H1 (cell line): ENCODE data around the gene PTCSC3. TPM values are rescaled to one million over a fixed set of nuclear protein-coding genes. Genes with fewer than 3 reads are reported as not detected.

Experiments used
- CTCF ChIA-PET: fragments of 300-600 bp; sonication (Branson Sonifier 250); formaldehyde crosslinking; loops from one replicate; lab custom pipeline; 2021; ENCODE audit not compliant: partially characterized antibody; lab: Charles Lee
- POLR2A ChIA-PET: fragments of 300-600 bp; sonication (Branson Sonifier 250); formaldehyde crosslinking; loops from one replicate; lab custom pipeline; 2021; ENCODE audit warnings: inconsistent platforms; ENCODE audit not compliant: partially characterized antibody; lab: Charles Lee
- DNase-seq, 2 experiments: peaks; one replicate each; pipeline versions ENCODE4 v3.0.0 to v3.0.0-alpha.2; 2010 to 2022; ENCODE audit warnings: low spot score in 2 of 2, low read depth in 1 of 2, mixed read lengths in 1 of 2
- FAIRE-seq: peaks from 2 replicates; lab custom pipeline; 2011; peaks lifted over from hg19 to GRCh38; lab: Jason Lieb, UNC
- H2AFZ ChIP-seq: 2 replicates; pipeline ENCODE4 v1.8.1; 2012; ENCODE audit warnings: low read length, inconsistent platforms
- H2AK5ac ChIP-seq: 2 replicates; pipeline ENCODE4 v1.6.1; 2013; ENCODE audit warnings: low read depth, low read length
- H2BK120ac ChIP-seq: replicated peaks from 2 replicates; pipeline ENCODE3; 2013; ENCODE audit warnings: low read depth, low read length, inconsistent platforms
- H2BK12ac ChIP-seq: 2 replicates; pipeline ENCODE4 v1.6.1; 2013; ENCODE audit warnings: low read depth, low read length
- H2BK15ac ChIP-seq: 2 replicates; pipeline ENCODE4 v1.6.1; 2013; ENCODE audit warnings: low read length
- H2BK20ac ChIP-seq: 2 replicates; pipeline ENCODE4 v1.6.1; 2013; ENCODE audit warnings: low read length
- H2BK5ac ChIP-seq: 2 replicates; pipeline ENCODE4 v1.6.1; 2013; ENCODE audit warnings: low read depth, low read length
- H3K14ac ChIP-seq: 2 replicates; pipeline ENCODE4 v1.6.1; 2013; ENCODE audit warnings: inconsistent platforms; ENCODE audit not compliant: insufficient read length
- H3K18ac ChIP-seq: 2 replicates; pipeline ENCODE4 v1.6.1; 2013; ENCODE audit warnings: low read length; ENCODE audit errors: extremely low read depth
- H3K23ac ChIP-seq: 2 replicates; pipeline ENCODE4 v1.6.1; 2013; ENCODE audit warnings: inconsistent platforms; ENCODE audit not compliant: insufficient read length
- H3K23me2 ChIP-seq: 2 replicates; pipeline ENCODE4 v1.6.1; 2013; ENCODE audit warnings: low read depth, low read length
- H3K27ac ChIP-seq: 2 replicates; pipeline ENCODE4 v1.6.1; 2011; ENCODE audit warnings: low read depth, low read length, inconsistent platforms
- H3K27me3 ChIP-seq, 4 experiments: replicated peaks in 1 of 4; 1 replicate in 1 of 4; 2 replicates in 3 of 4; pipeline versions ENCODE4 v1.6.1 to v1.8.1; 2011 to 2013; ENCODE audit warnings: low read length in 3 of 4, mild to moderate bottlenecking in 3 of 4, inconsistent platforms in 2 of 4, mixed read lengths in 2 of 4, moderate library complexity in 1 of 4; ENCODE audit not compliant: control insufficient read depth in 3 of 4, insufficient read depth in 3 of 4; ENCODE audit errors: extremely low read depth in 1 of 4
- H3K36me3 ChIP-seq, 4 experiments: 2 replicates each; pipeline versions ENCODE4 v1.6.1 to v1.8.1; 2011 to 2013; ENCODE audit warnings: mild to moderate bottlenecking in 4 of 4, low read length in 3 of 4, moderate library complexity in 2 of 4, control low read depth in 1 of 4, inconsistent platforms in 1 of 4; ENCODE audit not compliant: insufficient read depth in 4 of 4, control insufficient read depth in 2 of 4
- H3K4ac ChIP-seq: replicated peaks from 2 replicates; pipeline ENCODE3; 2013; ENCODE audit warnings: low read length, low read depth, mixed read lengths, inconsistent platforms; ENCODE audit not compliant: insufficient read length
- H3K4me1 ChIP-seq, 4 experiments: replicated peaks in 1 of 4; 1 replicate in 1 of 4; 2 replicates in 3 of 4; pipeline versions ENCODE4 v1.6.1 to v1.8.1; 2011 to 2013; ENCODE audit warnings: low read length in 3 of 4, inconsistent platforms in 2 of 4, mixed read lengths in 1 of 4; ENCODE audit not compliant: insufficient read depth in 4 of 4, control insufficient read depth in 3 of 4
- H3K4me2 ChIP-seq, 2 experiments: 2 replicates each; pipeline versions ENCODE4 v1.6.1 to v1.8.1; 2011 to 2013; ENCODE audit warnings: low read depth in 2 of 2, low read length in 2 of 2, control low read depth in 1 of 2, inconsistent platforms in 1 of 2, mild to moderate bottlenecking in 1 of 2; ENCODE audit not compliant: insufficient read depth in 1 of 2
- H3K4me3 ChIP-seq, 4 experiments: fragments of 200-600, 300-600 bp in 1 of 4; sonication (generic), shearing (Covaris generic), sonication (Bioruptor Twin) in 1 of 4; 2 replicates each; pipeline versions ENCODE4 v1.5.1 to v1.8.1; 2011 to 2016; ENCODE audit warnings: low read length in 4 of 4, low read depth in 3 of 4, control low read depth in 2 of 4, inconsistent platforms in 2 of 4, mild to moderate bottlenecking in 2 of 4, mixed read lengths in 1 of 4, moderate library complexity in 1 of 4; ENCODE audit not compliant: insufficient read depth in 2 of 4; ENCODE audit errors: extremely low read depth in 1 of 4
- H3K56ac ChIP-seq: replicated peaks from 2 replicates; pipeline ENCODE3; 2013; ENCODE audit warnings: low read depth, mild to moderate bottlenecking, mixed read lengths, low read length, inconsistent platforms; ENCODE audit not compliant: insufficient read length
- H3K79me1 ChIP-seq: 2 replicates; pipeline ENCODE4 v1.6.1; 2013; ENCODE audit warnings: low read depth, low read length, control low read depth
- H3K79me2 ChIP-seq, 2 experiments: 2 replicates each; pipeline versions ENCODE4 v1.6.1 to v1.8.1; 2012 to 2013; ENCODE audit warnings: low read length in 2 of 2, mild to moderate bottlenecking in 2 of 2, inconsistent platforms in 1 of 2; ENCODE audit not compliant: insufficient read depth in 2 of 2, control insufficient read depth in 1 of 2
- H3K9ac ChIP-seq, 4 experiments: replicated peaks in 1 of 4; 1 replicate in 1 of 4; 2 replicates in 3 of 4; pipeline versions ENCODE4 v1.6.1 to v1.8.1; 2011 to 2013; ENCODE audit warnings: low read depth in 3 of 4, low read length in 3 of 4, control low read depth in 2 of 4, mild to moderate bottlenecking in 2 of 4, moderate library complexity in 2 of 4, inconsistent platforms in 1 of 4; ENCODE audit errors: extremely low read depth in 1 of 4
- H3K9me3 ChIP-seq, 2 experiments: 2 replicates each; pipeline versions ENCODE4 v1.6.1 to v1.8.1; 2012 to 2013; ENCODE audit warnings: mild to moderate bottlenecking in 2 of 2, moderate library complexity in 2 of 2, control low read depth in 1 of 2, inconsistent platforms in 1 of 2, low read depth in 1 of 2, low read length in 1 of 2, mixed read lengths in 1 of 2; ENCODE audit not compliant: insufficient read depth in 2 of 2
- H4K20me1 ChIP-seq, 2 experiments: replicated peaks in 1 of 2; 2 replicates each; pipeline versions ENCODE3 to v1.8.1; 2011 to 2013; ENCODE audit warnings: inconsistent platforms in 2 of 2, low read length in 2 of 2, mild to moderate bottlenecking in 1 of 2; ENCODE audit not compliant: insufficient read depth in 2 of 2, control insufficient read depth in 1 of 2
- H4K5ac ChIP-seq: 2 replicates; pipeline ENCODE4 v1.6.1; 2013; ENCODE audit warnings: low read length, low read depth, mixed read lengths, inconsistent platforms; ENCODE audit not compliant: insufficient read length
- H4K8ac ChIP-seq: 2 replicates; pipeline ENCODE4 v1.8.0; 2013; ENCODE audit warnings: mild to moderate bottlenecking, moderate library complexity, low read length, inconsistent platforms; ENCODE audit not compliant: insufficient read depth; ENCODE audit errors: extremely low read depth
- H4K91ac ChIP-seq: replicated peaks from 2 replicates; pipeline ENCODE3; 2013; ENCODE audit warnings: low read length, mixed read lengths, inconsistent platforms; ENCODE audit not compliant: insufficient read length
- BCL11A ChIP-seq, 2 experiments: IDR thresholded peaks; one replicate each; pipeline ENCODE4 v1.6.1; 2011; ENCODE audit warnings: low read depth in 2 of 2, low read length in 2 of 2, mild to moderate bottlenecking in 2 of 2
- CEBPB ChIP-seq: IDR thresholded peaks from 2 replicates; pipeline ENCODE4 v1.6.1; 2012; ENCODE audit warnings: low read depth, low read length
- CHD1 ChIP-seq: IDR thresholded peaks from 2 replicates; pipeline ENCODE4 v1.6.1; 2012; ENCODE audit warnings: low read depth, low read length, improper control_type of control experiment
- NRF1 ChIP-seq: IDR thresholded peaks from 2 replicates; pipeline ENCODE4 v1.6.1; 2011; ENCODE audit warnings: mild to moderate bottlenecking, low read depth, low read length, improper control_type of control experiment
- POU5F1 ChIP-seq: IDR thresholded peaks from 2 replicates; pipeline ENCODE4 v1.6.1; 2011; ENCODE audit warnings: low read depth, mild to moderate bottlenecking, low read length, moderate library complexity
- RNF2 ChIP-seq: fragments of 200-900, 300-1000 bp; sonication (generic); IDR thresholded peaks from 2 replicates; pipeline ENCODE4 v1.7.1; 2016; ENCODE audit warnings: borderline replicate concordance, low read depth, mild to moderate bottlenecking, antibody characterized with exemption, low read length; ENCODE audit not compliant: poor library complexity, severe bottlenecking; ENCODE audit errors: missing control alignments
- WGBS, 2 experiments: shearing (Covaris generic) in 1 of 2; methylation state at CpG; one replicate each; pipeline versions ENCODE4 v1.1.6 to v1.1.7; 2013 to 2015; ENCODE audit warnings: low lambda C conversion rate in 2 of 2, mixed read lengths in 2 of 2, inconsistent platforms in 1 of 2, low coverage in 1 of 2, missing lambda C conversion rate in 1 of 2; ENCODE audit not compliant: insufficient replicate concordance in 2 of 2, insufficient coverage in 1 of 2, insufficient read length in 1 of 2; ENCODE audit errors: extremely low coverage in 1 of 2, missing lambda C conversion rate in 1 of 2; 5-methylcytosine and 5-hydroxymethylcytosine counted together
- polyA plus RNA-seq, 7 experiments: library from polyadenylated mRNA; depleted of rRNA in 3 of 7; stranded (reverse) in 5 of 7; unstranded in 2 of 7; fragments of >200 nt in 5 of 7; fragments of 200-250 nt in 2 of 7; gene quantifications; 1 replicate in 5 of 7; 2 replicates in 1 of 7; 4 replicates in 1 of 7; pipeline versions ENCODE4 v1.2.1 to v1.2.3, GENCODE V29; 2011 to 2013; ENCODE audit warnings: missing spikeins in 2 of 7, mixed read lengths in 2 of 7
- total RNA-seq: library from RNA; stranded (reverse); fragmentation: NEBNext Ultra II Directional; extraction: Animal tissue kit (Norgen Biotek cat#: 25700); gene quantifications from 2 replicates; pipeline ENCODE4 v1.2.1, GENCODE V29; 2021

The PTCSC3 gene
- total and polyA plus RNA-seq, 2 of the 8 experiments (the other 6 are each of a cell fraction or from before 2014, with no cell fraction given) = not detected

DNA sequence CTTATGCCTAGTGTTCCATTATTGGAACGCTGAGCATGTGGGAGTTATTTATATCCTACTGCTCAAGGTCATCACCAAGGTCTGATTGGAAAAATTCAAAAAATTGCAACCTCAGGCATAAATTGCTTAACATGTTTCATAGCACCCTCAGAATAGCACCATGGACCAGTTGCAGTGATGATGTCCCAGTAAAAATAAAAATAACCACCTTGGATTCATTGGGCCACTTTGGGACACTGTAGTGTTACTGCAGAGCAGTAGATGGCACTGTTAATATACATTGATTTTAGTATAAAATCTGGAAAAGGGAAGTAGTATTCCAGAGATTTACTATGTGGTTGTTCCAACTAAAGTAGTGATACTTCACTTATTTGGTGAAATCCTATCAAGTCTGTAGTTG, 31.0 kb upstream of the PTCSC3 start:
- DNase-seq (no peak), FAIRE-seq (no peak)
- no peaks in the 10 kb centered on the region for H3K23me2 ChIP-seq
- H2AFZ ChIP-seq = no peak overlapping the region
- no peak overlapping the region for H2BK120ac ChIP-seq
- POLR2A ChIA-PET = no interaction called here
- no peak overlapping the region for H3K9ac ChIP-seq
- H3K4me2 ChIP-seq = no peak overlapping the region
- 90% methylated on average over 1 of the region's 1 CpG; no CpG with 5 or more reads in 1 of the 2 experiments for WGBS, 2 experiments
- no peak overlapping the region for H2AK5ac ChIP-seq
- H3K23ac ChIP-seq = no peak overlapping the region
- no peak overlapping the region for H4K91ac ChIP-seq
- no peaks in the 10 kb centered on the region for H3K36me3 ChIP-seq
- no peak overlapping the region for H3K27ac ChIP-seq
- H3K4me3 ChIP-seq = no peak overlapping the region
- H3K27me3 ChIP-seq = no peaks in the 10 kb centered on the region
- CTCF ChIA-PET = interaction anchor here (1.7 to 3.4 kb wide), 3 partner anchors 136 to 308 kb away, joined by 3 to 19 read pairs (median 5); no protein-coding TSS in a partner anchor
- H3K14ac ChIP-seq = no peak overlapping the region
- no peak overlapping the region for H2BK20ac ChIP-seq
- H4K5ac ChIP-seq = no peak overlapping the region
- no peak overlapping the region for H2BK5ac ChIP-seq
- H3K18ac ChIP-seq = no peak overlapping the region
- no peaks in the 10 kb centered on the region for H3K79me1 ChIP-seq
- no peak overlapping the region for H2BK15ac ChIP-seq
- no peak overlapping the region for H4K8ac ChIP-seq
- H2BK12ac ChIP-seq = no peak overlapping the region
- H3K9me3 ChIP-seq = no peaks in the 10 kb centered on the region
- no peaks in the 10 kb centered on the region for H4K20me1 ChIP-seq
- no peak overlapping the region for H3K56ac ChIP-seq
- H3K4me1 ChIP-seq = no peaks in the 10 kb centered on the region
- H3K79me2 ChIP-seq = no peaks in the 10 kb centered on the region
- H3K4ac ChIP-seq = no peak overlapping the region
- TF ChIP-seq CHD1 = no peak
- TF ChIP-seq BCL11A (IDR thresholded peaks at IDR 0.05; ENCODE audit: low read depth in 2 of 2, low read length in 2 of 2) = no peak
- no peak for TF ChIP-seq POU5F1
- no peak for TF ChIP-seq CEBPB
- no peak for TF ChIP-seq RNF2
- no peak for TF ChIP-seq NRF1
